ENCODE results near the gene P2RY12. TPM values are rescaled to one million over a fixed set of nuclear protein-coding genes. Genes with fewer than 3 reads are reported as not detected.

The P2RY12 gene
- total and polyA plus RNA-seq, 10 of the 15 experiments (the other 5 are each of a cell fraction or from before 2014, with no cell fraction given): 0.27 to 1.0 (median 0.66) TPM; not detected in 2

- no peak for TF ChIP-seq SIX5 (IDR thresholded peaks at IDR 0.05; ENCODE audit: low read depth, low read length, severe bottlenecking)
- TF ChIP-seq TCF3 (IDR thresholded peaks at IDR 0.05; ENCODE audit: borderline replicate concordance, insufficient read depth, low read depth, low read length): no peak
These were observed 9.4 kb upstream of the P2RY12 start (continued) for GRCh38 chr3:151393941-151394340.

GRCh38 chr3:151393146-151393830 is 8.7 kb upstream of the P2RY12 start:
- Histone ChIP-seq H3K79me2 (ENCODE audit: control insufficient read depth, insufficient read depth, low read length) (no peaks in the 10 kb centered on the region), H3K27me3 (replicated peaks in 1 of 2; ENCODE audit: control insufficient read depth in 2 of 2, insufficient read depth in 2 of 2, low read length in 1 of 2) (no peaks in the 10 kb centered on the region; a peak in 1 of 4 replicates)
- TF ChIP-seq ZSCAN29 (IDR thresholded peaks at IDR 0.05) (no peak), EP300 (IDR thresholded peaks at IDR 0.05; ENCODE audit: borderline replicate concordance in 1 of 2, control insufficient read depth in 1 of 2, low read depth in 2 of 2, low read length in 2 of 2) (no peak), MXI1 (IDR thresholded peaks at IDR 0.05; ENCODE audit: low read depth, low read length) (no peak), RAD21 (IDR thresholded peaks at IDR 0.05; ENCODE audit: insufficient read depth, low read depth, low read length) (no peak), NKRF (conservative IDR thresholded peaks at IDR 0.05) (no peak), KAT2A (conservative IDR thresholded peaks at IDR 0.05; ENCODE audit: control insufficient read depth, low read depth, low read length) (no peak), E4F1 (IDR thresholded peaks at IDR 0.05; ENCODE audit: borderline replicate concordance, partially characterized antibody) (no peak), RCOR1 (conservative IDR thresholded peaks at IDR 0.05; ENCODE audit: low read depth, low read length) (no peak), RFX5 (IDR thresholded peaks at IDR 0.05; ENCODE audit: low read depth, low read length) (no peak), DPF2 (IDR thresholded peaks at IDR 0.05) (no peak), GATAD2B (conservative IDR thresholded peaks at IDR 0.05; ENCODE audit: low read depth) (no peak), FOXK2 (IDR thresholded peaks at IDR 0.05) (no peak), E2F4 (IDR thresholded peaks at IDR 0.05; ENCODE audit: low read depth, low read length) (no peak), CHD2 (IDR thresholded peaks at IDR 0.05; ENCODE audit: borderline replicate concordance, low read depth, low read length) (no peak), ATF7 (IDR thresholded peaks at IDR 0.05; ENCODE audit: low read depth) (no peak)

More at GRCh38 chr3:151393146-151393830, 8.7 kb upstream of the P2RY12 start:
- FAIRE-seq (no peak), DNase-seq (ENCODE audit: low read depth, low spot score) (no peak), ATAC-seq (no peak)
- Histone ChIP-seq H3K4me1 (ENCODE audit: control insufficient read depth, insufficient read depth, low read length) (no peaks in the 10 kb centered on the region), H4K20me1 (ENCODE audit: control insufficient read depth, insufficient read depth) (no peaks in the 10 kb centered on the region), H3K27ac (ENCODE audit: control insufficient read depth, insufficient read depth) (no peak overlapping the region), H2AFZ (ENCODE audit: control insufficient read depth, low read depth, low read length) (no peak overlapping the region), H3K4me3 (no peak overlapping the region), H3K4me2 (ENCODE audit: control insufficient read depth, insufficient read depth) (no peak overlapping the region), H3K9ac (ENCODE audit: control insufficient read depth, insufficient read depth, low read length) (no peak overlapping the region), H3K36me3 (ENCODE audit: control insufficient read depth in 2 of 2, insufficient read depth in 2 of 2, low read length in 1 of 2) (no peaks in the 10 kb centered on the region), H3K9me3 (replicated peaks; ENCODE audit: control insufficient read depth, insufficient read depth, low read length) (no peaks in the 10 kb centered on the region; the same call in 2 of the 3 replicates)
- ChIA-PET CTCF (interaction anchor here (1.0 to 1.3 kb wide), 2 partner anchors 14 to 16 kb away, joined by 3 read pairs; no protein-coding TSS in a partner anchor), POLR2A (no interaction called here), RAD21 (ENCODE audit: unreplicated experiment) (interaction anchor here (0.6 kb wide), 1 partner anchor 207 kb away, joined by 5 read pairs; no protein-coding TSS in a partner anchor), SMC1A (ENCODE audit: uncharacterized antibody, unreplicated experiment) (interaction anchor here (1.5 to 3.1 kb wide), 2 partner anchors 8 to 14 kb away, joined by 4 to 22 read pairs; partner anchors contain the start of gene P2RY12)
- in situ Hi-C loops (cut with MboI): no loop called here
- no TSS peak for BruUV-seq (replicated peaks)
- intact Hi-C loops (cut with micrococcal nuclease; ENCODE audit: unreplicated experiment): no loop called here
- 47% methylated on average over 3 of the region's 3 CpGs for WGBS (ENCODE audit: insufficient coverage, insufficient replicate concordance, low lambda C conversion rate, missing lambda C conversion rate)
